ENCODE data around the gene GALNT7.

The GALNT7 gene

DNA sequence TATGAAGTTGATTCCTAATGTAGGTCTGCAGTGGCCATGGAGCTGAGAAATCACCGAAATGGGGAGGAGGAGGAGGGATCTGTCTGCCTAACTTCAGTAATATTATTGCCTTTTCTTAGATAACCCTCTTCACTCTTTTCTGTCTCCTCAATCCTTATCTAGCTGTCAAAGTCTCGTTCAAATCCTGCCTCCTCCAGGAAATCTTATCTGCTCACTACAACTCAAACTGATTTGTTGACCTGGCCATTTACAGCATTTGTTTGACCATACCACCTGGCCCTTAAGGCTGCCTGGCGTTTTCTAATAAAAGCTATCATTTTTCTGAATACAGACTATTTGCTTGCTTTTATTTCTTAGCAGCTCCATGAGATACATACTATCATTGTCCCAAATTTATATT is 33.8 kb downstream of the GALNT7 start:
- Histone ChIP-seq H3K9me3 (replicated peaks; ENCODE audit: low read length) (no peaks in the 10 kb centered on the region), H3K9ac (ENCODE audit: low read depth, low read length) (no peak overlapping the region), H3K4me1 (ENCODE audit: control insufficient read depth, insufficient read depth, low read length) (peaks cover 3% of the 10 kb centered on the region), H3K27me3 (ENCODE audit: control insufficient read depth, insufficient read depth, low read length) (no peaks in the 10 kb centered on the region), H3K4me3 (ENCODE audit: low read length) (no peak overlapping the region), H3K4me2 (ENCODE audit: low read length) (no peak overlapping the region), H3K36me3 (ENCODE audit: insufficient read depth, low read length) (no peaks in the 10 kb centered on the region)

DNA sequence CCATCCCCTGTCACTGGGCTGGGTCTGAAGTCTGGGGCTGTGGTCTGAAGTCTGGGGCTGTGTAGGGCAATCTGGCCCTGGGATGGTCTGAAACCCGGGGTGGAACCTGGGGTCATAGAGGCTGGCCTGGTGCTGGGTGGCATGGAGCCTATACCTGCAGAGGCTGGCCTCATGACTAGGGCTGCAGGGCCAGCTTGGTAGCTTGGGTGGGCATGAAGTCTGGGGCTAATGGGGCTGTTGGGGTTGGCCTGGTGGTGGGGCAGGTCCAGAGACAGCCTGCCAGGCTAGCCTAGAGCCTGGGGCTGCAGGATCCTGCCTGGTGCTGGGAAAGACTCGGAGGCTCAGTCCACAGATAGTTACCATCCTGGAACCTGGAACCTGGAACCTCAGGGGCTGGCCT is 37.0 kb downstream of the GALNT7 start:
- no peaks in the 10 kb centered on the region for H3K4me1 ChIP-seq (ENCODE audit: control insufficient read depth, insufficient read depth, low read length)
- no peak overlapping the region for H3K9ac ChIP-seq (ENCODE audit: low read depth, low read length)
- H3K4me2 ChIP-seq (ENCODE audit: low read length), result no peak overlapping the region
- H3K4me3 ChIP-seq (ENCODE audit: low read length), result no peak overlapping the region
- H3K9me3 ChIP-seq (replicated peaks; ENCODE audit: low read length), result no peaks in the 10 kb centered on the region
- H3K27me3 ChIP-seq (ENCODE audit: control insufficient read depth, insufficient read depth, low read length), result no peaks in the 10 kb centered on the region
- H3K36me3 ChIP-seq (ENCODE audit: insufficient read depth, low read length), result no peaks in the 10 kb centered on the region

DNA sequence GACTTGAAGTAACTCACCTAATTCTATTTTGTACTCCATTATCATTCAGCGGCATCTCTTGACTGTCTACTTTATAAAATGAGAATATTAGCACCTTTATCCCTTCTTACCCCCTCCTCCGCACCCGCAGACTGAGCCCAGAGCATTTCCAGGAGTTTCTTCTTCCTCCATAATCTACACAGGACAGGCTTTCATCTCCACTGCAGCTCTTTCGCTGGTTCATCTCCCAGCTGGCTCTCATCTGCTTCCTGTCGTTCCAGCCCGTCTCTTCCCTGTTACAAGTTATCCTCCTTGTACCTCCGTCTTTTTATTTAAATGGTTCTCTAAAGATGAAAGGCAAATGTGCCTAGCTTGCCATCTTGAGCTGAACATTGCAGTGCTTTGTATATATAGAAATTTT is 39.8 kb downstream of the GALNT7 start:
- no peaks in the 10 kb centered on the region for H3K9me3 ChIP-seq (replicated peaks; ENCODE audit: low read length)
- H3K4me1 ChIP-seq (ENCODE audit: control insufficient read depth, insufficient read depth, low read length), result peaks cover 14% of the 10 kb centered on the region
- no peaks in the 10 kb centered on the region for H3K27me3 ChIP-seq (ENCODE audit: control insufficient read depth, insufficient read depth, low read length)
- no peak overlapping the region for H3K4me3 ChIP-seq (ENCODE audit: low read length)
- H3K4me2 ChIP-seq (ENCODE audit: low read length), result no peak overlapping the region
- H3K36me3 ChIP-seq (ENCODE audit: insufficient read depth, low read length), result no peaks in the 10 kb centered on the region
- no peak overlapping the region for H3K9ac ChIP-seq (ENCODE audit: low read depth, low read length)

DNA sequence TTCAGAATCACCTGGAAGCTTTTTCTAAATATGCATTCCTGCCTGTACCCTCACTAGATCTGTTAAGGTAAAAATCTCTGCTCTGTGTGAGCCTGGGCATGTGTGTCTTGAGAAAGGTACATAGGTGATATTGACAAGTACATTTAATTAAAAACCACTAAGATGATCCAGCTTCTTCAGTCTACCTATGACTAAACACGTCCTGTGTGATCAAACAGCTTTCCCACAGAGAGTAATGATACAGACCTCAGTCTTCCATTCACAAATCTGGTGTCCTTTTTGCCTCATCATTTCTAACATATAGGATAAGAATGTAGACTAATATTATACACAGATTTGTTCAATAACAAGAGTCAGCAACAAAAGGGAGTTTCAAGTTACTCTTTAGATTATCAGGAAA is 42.6 kb downstream of the GALNT7 start:
- Histone ChIP-seq H3K27me3 (ENCODE audit: control insufficient read depth, insufficient read depth, low read length) (no peaks in the 10 kb centered on the region), H3K9ac (ENCODE audit: low read depth, low read length) (no peak overlapping the region), H3K4me3 (ENCODE audit: low read length) (no peak overlapping the region), H3K9me3 (replicated peaks; ENCODE audit: low read length) (no peaks in the 10 kb centered on the region), H3K36me3 (ENCODE audit: insufficient read depth, low read length) (no peaks in the 10 kb centered on the region), H3K4me2 (ENCODE audit: low read length) (peak overlapping the region; percentile 4), H3K4me1 (ENCODE audit: control insufficient read depth, insufficient read depth, low read length) (peaks cover 22% of the 10 kb centered on the region)

DNA sequence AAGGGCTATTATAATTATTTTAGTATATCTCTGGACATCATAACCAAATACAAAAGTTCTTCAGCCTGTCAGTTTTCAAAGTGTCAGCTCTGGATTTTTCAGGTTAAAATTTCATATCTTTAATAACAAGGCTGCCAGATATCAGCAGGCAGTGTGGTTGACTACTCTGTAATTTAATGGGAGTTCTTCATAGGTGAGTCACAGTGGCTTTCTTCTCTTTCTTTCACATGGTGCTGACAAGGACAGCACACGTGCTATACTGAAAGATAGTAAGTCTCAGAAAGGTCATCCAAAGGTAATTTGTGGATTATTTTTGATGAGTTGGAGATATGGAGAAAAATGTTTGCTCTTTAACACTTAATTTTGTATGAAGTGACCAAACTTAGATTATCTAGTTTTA is 43.2 kb downstream of the GALNT7 start:
- Histone ChIP-seq H3K36me3 (ENCODE audit: insufficient read depth, low read length) (no peaks in the 10 kb centered on the region), H3K4me1 (ENCODE audit: control insufficient read depth, insufficient read depth, low read length) (peaks cover 22% of the 10 kb centered on the region), H3K9me3 (replicated peaks; ENCODE audit: low read length) (no peaks in the 10 kb centered on the region), H3K27me3 (ENCODE audit: control insufficient read depth, insufficient read depth, low read length) (no peaks in the 10 kb centered on the region), H3K4me2 (ENCODE audit: low read length) (peak overlapping the region; percentile 4), H3K4me3 (ENCODE audit: low read length) (no peak overlapping the region), H3K9ac (ENCODE audit: low read depth, low read length) (no peak overlapping the region)

DNA sequence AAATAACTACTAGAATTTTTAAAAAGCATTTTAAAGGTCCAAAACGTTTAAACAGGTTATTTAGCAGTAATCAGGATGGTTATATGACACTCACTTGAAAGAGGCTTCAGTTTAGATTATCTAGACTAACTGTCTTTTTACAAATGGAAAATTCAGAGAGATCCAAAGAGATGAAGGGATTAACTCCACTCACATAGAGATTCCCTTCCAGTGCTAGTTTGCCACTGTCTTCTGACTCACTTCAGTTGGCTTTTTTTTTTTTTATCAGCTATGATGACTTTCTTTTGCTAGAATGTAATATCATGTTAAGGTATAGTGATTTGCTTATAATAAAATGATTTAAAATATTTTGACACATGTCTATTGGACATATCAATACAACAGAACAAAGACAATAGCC is 43.8 kb downstream of the GALNT7 start:
- H3K4me2 ChIP-seq (ENCODE audit: low read length), result no peak overlapping the region
- H3K36me3 ChIP-seq (ENCODE audit: insufficient read depth, low read length), result no peaks in the 10 kb centered on the region
- no peak overlapping the region for H3K4me3 ChIP-seq (ENCODE audit: low read length)
- H3K9ac ChIP-seq (ENCODE audit: low read depth, low read length), result no peak overlapping the region
- H3K4me1 ChIP-seq (ENCODE audit: control insufficient read depth, insufficient read depth, low read length), result peaks cover 25% of the 10 kb centered on the region
- no peaks in the 10 kb centered on the region for H3K27me3 ChIP-seq (ENCODE audit: control insufficient read depth, insufficient read depth, low read length)
- H3K9me3 ChIP-seq (replicated peaks; ENCODE audit: low read length), result no peaks in the 10 kb centered on the region

DNA sequence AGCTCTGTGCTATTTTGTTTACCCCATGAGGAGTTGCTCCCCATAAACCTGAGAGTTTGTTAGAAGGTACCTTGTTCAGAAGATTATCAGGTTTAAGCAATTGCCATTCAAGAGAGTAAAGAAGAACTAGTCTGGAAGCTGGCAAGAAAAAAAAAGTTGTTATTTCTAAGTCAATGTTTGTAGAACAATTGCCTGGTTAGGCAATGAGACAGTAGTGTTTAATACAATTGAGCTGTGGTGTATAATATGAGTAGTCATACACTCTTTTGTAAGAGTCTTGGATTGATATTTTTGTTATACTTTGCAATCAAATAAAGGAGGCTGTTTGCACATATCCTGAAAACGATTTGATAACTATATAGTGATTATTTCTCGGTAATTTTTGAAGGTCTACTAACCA is 44.7 kb downstream of the GALNT7 start:
- Histone ChIP-seq H3K27me3 (ENCODE audit: control insufficient read depth, insufficient read depth, low read length) (no peaks in the 10 kb centered on the region), H3K4me2 (ENCODE audit: low read length) (no peak overlapping the region), H3K9me3 (replicated peaks; ENCODE audit: low read length) (no peaks in the 10 kb centered on the region), H3K4me3 (ENCODE audit: low read length) (no peak overlapping the region), H3K36me3 (ENCODE audit: insufficient read depth, low read length) (no peaks in the 10 kb centered on the region), H3K4me1 (ENCODE audit: control insufficient read depth, insufficient read depth, low read length) (peaks cover 35% of the 10 kb centered on the region), H3K9ac (ENCODE audit: low read depth, low read length) (no peak overlapping the region)

DNA sequence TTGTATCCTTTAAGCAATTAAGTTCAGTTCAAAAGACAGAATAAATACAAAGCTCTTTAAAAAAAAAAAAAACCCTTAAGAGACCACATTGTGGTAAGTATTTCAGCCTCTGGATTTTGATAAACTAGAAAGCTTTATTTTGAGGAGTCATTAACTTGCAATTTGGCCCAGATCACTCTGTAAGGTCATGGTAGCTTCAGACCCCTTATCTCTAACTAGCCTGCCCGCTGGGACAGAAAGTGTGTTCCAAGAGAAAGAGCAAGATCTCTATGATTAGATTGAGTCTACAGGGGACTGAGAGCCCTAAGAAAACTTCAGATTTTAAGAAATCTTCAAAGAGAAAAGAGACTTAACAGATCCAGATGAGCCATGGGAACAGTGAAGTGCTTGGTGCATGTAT is 45.6 kb downstream of the GALNT7 start:
- Histone ChIP-seq H3K9ac (ENCODE audit: low read depth, low read length) (no peak overlapping the region), H3K4me1 (ENCODE audit: control insufficient read depth, insufficient read depth, low read length) (peaks cover 43% of the 10 kb centered on the region), H3K4me3 (ENCODE audit: low read length) (no peak overlapping the region)

DNA sequence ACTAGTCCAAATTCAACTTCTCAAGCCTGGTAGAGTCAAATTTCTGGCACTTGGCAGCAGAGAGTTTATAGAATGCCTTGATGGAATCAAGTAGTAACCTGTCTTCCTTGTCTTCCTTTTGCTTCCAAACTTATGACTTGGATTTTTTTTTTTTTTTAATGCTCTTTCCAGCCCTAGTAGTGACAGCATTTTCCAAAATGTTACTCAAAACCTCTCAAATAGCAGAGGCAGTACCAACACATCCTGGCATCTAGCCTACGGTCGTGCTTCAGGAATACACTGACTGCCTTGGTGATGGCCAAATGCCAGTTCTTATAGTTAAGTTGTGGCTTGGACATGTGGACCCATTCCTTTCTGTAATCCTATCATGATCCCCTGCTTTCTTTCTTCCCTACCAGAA is 46.0 kb downstream of the GALNT7 start:
- Histone ChIP-seq H3K4me2 (ENCODE audit: low read length) (no peak overlapping the region), H3K36me3 (ENCODE audit: insufficient read depth, low read length) (no peaks in the 10 kb centered on the region), H3K9ac (ENCODE audit: low read depth, low read length) (no peak overlapping the region), H3K9me3 (replicated peaks; ENCODE audit: low read length) (no peaks in the 10 kb centered on the region), H3K4me1 (ENCODE audit: control insufficient read depth, insufficient read depth, low read length) (peaks cover 44% of the 10 kb centered on the region), H3K4me3 (ENCODE audit: low read length) (no peak overlapping the region), H3K27me3 (ENCODE audit: control insufficient read depth, insufficient read depth, low read length) (no peaks in the 10 kb centered on the region)

More for the DNA sequence above, 45.6 kb downstream of the GALNT7 start:
- no peak overlapping the region for H3K4me2 ChIP-seq (ENCODE audit: low read length)
- H3K36me3 ChIP-seq (ENCODE audit: insufficient read depth, low read length), result no peaks in the 10 kb centered on the region
- no peaks in the 10 kb centered on the region for H3K9me3 ChIP-seq (replicated peaks; ENCODE audit: low read length)
- no peaks in the 10 kb centered on the region for H3K27me3 ChIP-seq (ENCODE audit: control insufficient read depth, insufficient read depth, low read length)

DNA sequence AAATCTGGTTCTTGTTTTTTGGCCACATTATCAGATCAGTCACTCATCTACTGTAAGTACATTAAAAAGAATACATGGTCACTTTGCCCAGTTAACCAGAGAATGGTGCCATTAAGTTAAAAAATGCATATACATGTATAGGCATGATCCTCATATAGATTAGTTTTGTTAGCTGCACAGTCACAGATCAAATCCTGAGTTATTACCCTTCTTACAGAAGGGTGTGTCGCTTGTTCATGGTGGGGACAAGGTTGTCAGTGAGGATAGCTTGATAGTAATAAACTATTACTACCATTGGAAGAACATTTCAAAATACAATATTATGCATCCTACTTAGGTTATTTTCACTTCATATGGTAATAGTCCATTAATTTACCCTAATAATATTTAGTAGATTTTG is 48.5 kb downstream of the GALNT7 start:
- Histone ChIP-seq H3K9me3 (replicated peaks; ENCODE audit: low read length) (no peaks in the 10 kb centered on the region), H3K4me2 (ENCODE audit: low read length) (peak overlapping the region; percentile 58), H3K9ac (ENCODE audit: low read depth, low read length) (no peak overlapping the region), H3K36me3 (ENCODE audit: insufficient read depth, low read length) (no peaks in the 10 kb centered on the region), H3K4me1 (ENCODE audit: control insufficient read depth, insufficient read depth, low read length) (peaks cover 34% of the 10 kb centered on the region), H3K27me3 (ENCODE audit: control insufficient read depth, insufficient read depth, low read length) (no peaks in the 10 kb centered on the region), H3K4me3 (ENCODE audit: low read length) (no peak overlapping the region)

DNA sequence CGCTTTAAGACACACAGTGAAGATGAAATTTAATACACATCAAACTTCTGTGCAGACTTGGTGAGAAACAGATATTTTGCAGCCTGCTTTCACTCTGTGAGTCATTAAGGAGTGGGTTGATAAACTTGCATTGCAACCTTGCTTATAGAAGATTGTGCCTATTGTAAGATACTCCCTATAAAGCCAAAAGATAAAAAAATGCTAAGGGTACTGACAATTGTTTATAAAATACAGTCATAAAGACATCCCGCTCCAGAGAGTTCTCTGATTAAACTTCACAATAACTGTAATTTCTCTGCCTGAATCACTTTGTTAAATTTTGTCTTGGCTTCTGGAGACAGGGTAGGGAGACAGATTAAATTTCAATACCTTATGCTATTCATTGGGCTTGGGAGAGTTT is 49.1 kb downstream of the GALNT7 start:
- H3K9ac ChIP-seq (ENCODE audit: low read depth, low read length), result peak overlapping the region; percentile 17
- H3K4me1 ChIP-seq (ENCODE audit: control insufficient read depth, insufficient read depth, low read length), result peaks cover 29% of the 10 kb centered on the region
- peak overlapping the region; percentile 58 for H3K4me2 ChIP-seq (ENCODE audit: low read length)
- no peaks in the 10 kb centered on the region for H3K36me3 ChIP-seq (ENCODE audit: insufficient read depth, low read length)
- no peaks in the 10 kb centered on the region for H3K9me3 ChIP-seq (replicated peaks; ENCODE audit: low read length)
- no peak overlapping the region for H3K4me3 ChIP-seq (ENCODE audit: low read length)
- no peaks in the 10 kb centered on the region for H3K27me3 ChIP-seq (ENCODE audit: control insufficient read depth, insufficient read depth, low read length)

DNA sequence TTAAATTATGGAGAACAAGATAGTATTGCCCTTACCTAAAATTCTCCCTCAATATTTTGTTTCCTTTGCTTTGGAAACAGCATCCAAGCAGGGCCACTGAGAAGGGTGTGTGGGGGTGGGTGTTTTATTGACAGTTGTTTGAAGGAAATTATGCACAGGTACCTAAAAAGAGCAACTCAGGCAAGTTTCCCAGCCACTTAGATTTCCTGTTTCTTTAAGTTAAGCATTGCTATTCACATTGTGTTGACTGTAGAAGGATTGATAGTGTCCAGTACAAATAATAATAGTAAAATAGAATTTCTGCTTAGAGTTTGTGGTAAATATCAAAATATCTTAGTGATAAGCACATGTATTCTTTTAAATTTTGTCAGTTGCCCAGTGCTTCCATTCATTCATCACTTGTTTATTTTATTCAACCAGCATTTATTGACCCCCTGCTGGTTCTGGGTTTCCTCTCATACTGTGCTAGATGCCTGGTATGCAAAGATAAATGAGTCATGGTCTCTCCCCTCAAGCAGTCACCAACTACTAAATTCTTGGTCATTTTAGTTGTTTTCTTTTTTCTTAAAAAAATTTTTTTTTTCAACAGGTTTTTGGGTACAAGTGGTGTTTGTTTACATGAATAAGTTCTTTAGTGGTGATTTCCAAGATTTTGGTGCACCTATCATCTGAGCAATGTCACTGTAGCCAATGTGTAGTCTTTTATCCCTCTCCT is 50.0 kb downstream of the GALNT7 start:
- H3K4me2 ChIP-seq (ENCODE audit: low read length), result peak overlapping the region; percentile 58
- no peaks in the 10 kb centered on the region for H3K36me3 ChIP-seq (ENCODE audit: insufficient read depth, low read length)
- peaks cover 29% of the 10 kb centered on the region for H3K4me1 ChIP-seq (ENCODE audit: control insufficient read depth, insufficient read depth, low read length)
- peak overlapping the region; percentile 17 for H3K9ac ChIP-seq (ENCODE audit: low read depth, low read length)
- H3K9me3 ChIP-seq (replicated peaks; ENCODE audit: low read length), result no peaks in the 10 kb centered on the region
- H3K27me3 ChIP-seq (ENCODE audit: control insufficient read depth, insufficient read depth, low read length), result no peaks in the 10 kb centered on the region
- H3K4me3 ChIP-seq (ENCODE audit: low read length), result no peak overlapping the region
